Central memory CD8-positive, alpha-beta T cell (primary cell): Measurements from ENCODE around the gene ZFP64.
"Not testable (repeated sequence)": the region's sequence is repeated elsewhere in the genome, so short reads cannot be mapped to it uniquely, and the experiment has no call there.

ENCODE experiments used
- ATAC-seq: fragments of 150-1000 bp; cut with Tn5 transposase; replicated peaks from 2 replicates; pipeline ENCODE4 v1.10.0; 2022; ENCODE audit warnings: mild to moderate bottlenecking, moderate FRiP score, moderate number of reproducible peaks; ENCODE audit not compliant: poor library complexity, severe bottlenecking; ENCODE audit errors: extremely low read depth
- DNase-seq, 2 donors: peaks; one replicate each; pipeline ENCODE4 v3.0.0; 2021; ENCODE audit warnings: low spot score in 2 of 2
- H3K27ac Mint-ChIP-seq: one replicate; pipeline ENCODE4 v1.8.0; 2022; ENCODE audit warnings: low read depth, mild to moderate bottlenecking, moderate library complexity, mixed read lengths
- H3K27me3 Mint-ChIP-seq: one replicate; pipeline ENCODE4 v1.8.0; 2022; ENCODE audit warnings: mixed read lengths
- H3K36me3 Mint-ChIP-seq: one replicate; pipeline ENCODE4 v1.8.0; 2022; ENCODE audit warnings: mild to moderate bottlenecking, moderate library complexity, mixed read lengths; ENCODE audit not compliant: insufficient read depth
- H3K4me1 Mint-ChIP-seq: one replicate; pipeline ENCODE4 v1.8.0; 2022; ENCODE audit warnings: mixed read lengths
- H3K4me3 Mint-ChIP-seq: one replicate; pipeline ENCODE4 v1.8.0; 2022; ENCODE audit warnings: mild to moderate bottlenecking, moderate library complexity, mixed read lengths
- H3K9me3 Mint-ChIP-seq: one replicate; pipeline ENCODE4 v1.8.0; 2022; ENCODE audit warnings: mixed read lengths

ZFP64 gene

GRCh38 chr20:52193133-52193532 lies 1.6 kb upstream of the ZFP64 start:
- Mint-ChIP-seq H3K27me3 (no peaks in the 10 kb centered on the region), H3K4me1 (peaks cover 9% of the 10 kb centered on the region), H3K27ac (peak overlapping the region; percentile 99), H3K36me3 (peaks cover 6% of the 10 kb centered on the region), H3K4me3 (peak overlapping the region; percentile 89), H3K9me3 (no peaks in the 10 kb centered on the region)
- DNase-seq (no peak), ATAC-seq (no peak)

GRCh38 chr20:52192719-52193007 lies 1.1 kb upstream of the ZFP64 start:
- H3K9me3 Mint-ChIP-seq, H3K4me1 Mint-ChIP-seq, H3K27me3 Mint-ChIP-seq, DNase-seq, H3K36me3 Mint-ChIP-seq, ATAC-seq: not testable (repeated sequence)
- H3K4me3 Mint-ChIP-seq: peak overlapping the region; percentile 89
- H3K27ac Mint-ChIP-seq: peak overlapping the region; percentile 99

- H3K4me3 Mint-ChIP-seq: peak overlapping the region; percentile 89
- H3K27ac Mint-ChIP-seq: peak overlapping the region; percentile 99
- peaks cover 8% of the 10 kb centered on the region for H3K36me3 Mint-ChIP-seq
- no peaks in the 10 kb centered on the region for H3K27me3 Mint-ChIP-seq
- H3K9me3 Mint-ChIP-seq: no peaks in the 10 kb centered on the region
- DNase-seq (peak in 1 of 2 donors; percentile 10), ATAC-seq (peak; percentile 53)
- H3K4me1 Mint-ChIP-seq: peaks cover 9% of the 10 kb centered on the region
These were observed 538 bp upstream of the ZFP64 start for GRCh38 chr20:52191916-52192718.

- H3K27me3 Mint-ChIP-seq: no peaks in the 10 kb centered on the region
- peak overlapping the region; percentile 99 for H3K27ac Mint-ChIP-seq
- H3K4me3 Mint-ChIP-seq: peak overlapping the region; percentile 89
- ATAC-seq (no peak), DNase-seq (no peak)
- H3K9me3 Mint-ChIP-seq: no peaks in the 10 kb centered on the region
- peaks cover 9% of the 10 kb centered on the region for H3K4me1 Mint-ChIP-seq
- peaks cover 14% of the 10 kb centered on the region for H3K36me3 Mint-ChIP-seq
These were observed 995 bp downstream of the ZFP64 start for GRCh38 chr20:52190437-52191131.

- Mint-ChIP-seq H3K9me3 (no peaks in the 10 kb centered on the region), H3K27me3 (no peaks in the 10 kb centered on the region), H3K36me3 (peaks cover 26% of the 10 kb centered on the region), H3K27ac (no peak overlapping the region), H3K4me3 (no peak overlapping the region), H3K4me1 (no peaks in the 10 kb centered on the region)
- ATAC-seq (no peak), DNase-seq (no peak)
These were observed 9.8 kb downstream of the ZFP64 start for GRCh38 chr20:52181766-52182165.

GRCh38 chr20:52180180-52180840 lies 11.3 kb downstream of the ZFP64 start:
- Mint-ChIP-seq H3K36me3 (peaks cover 16% of the 10 kb centered on the region), H3K9me3 (no peaks in the 10 kb centered on the region), H3K4me3 (no peak overlapping the region), H3K4me1 (no peaks in the 10 kb centered on the region), H3K27ac (no peak overlapping the region), H3K27me3 (no peaks in the 10 kb centered on the region)
- DNase-seq (no peak), ATAC-seq (no peak)

GRCh38 chr20:52179331-52180179 lies 12.0 kb downstream of the ZFP64 start:
- no peak overlapping the region for H3K27ac Mint-ChIP-seq

GRCh38 chr20:52178691-52179090 lies 12.9 kb downstream of the ZFP64 start:
- Mint-ChIP-seq H3K4me3 (no peak overlapping the region), H3K27ac (no peak overlapping the region), H3K4me1 (no peaks in the 10 kb centered on the region), H3K27me3 (no peaks in the 10 kb centered on the region), H3K36me3 (peaks cover 9% of the 10 kb centered on the region), H3K9me3 (no peaks in the 10 kb centered on the region)
- ATAC-seq: no peak
- DNase-seq: no peak

More at GRCh38 chr20:52179331-52180179, 12.0 kb downstream of the ZFP64 start:
- H3K9me3 Mint-ChIP-seq: no peaks in the 10 kb centered on the region
- H3K4me3 Mint-ChIP-seq: no peak overlapping the region
- no peaks in the 10 kb centered on the region for H3K4me1 Mint-ChIP-seq
- DNase-seq (no peak), ATAC-seq (no peak)
- H3K27me3 Mint-ChIP-seq: no peaks in the 10 kb centered on the region
- peaks cover 13% of the 10 kb centered on the region for H3K36me3 Mint-ChIP-seq

- peaks cover 2% of the 10 kb centered on the region for H3K36me3 Mint-ChIP-seq
- no peak for DNase-seq
These were observed 15.7 kb downstream of the ZFP64 start for GRCh38 chr20:52175840-52176239.

GRCh38 chr20:52172392-52173047 lies 19.1 kb downstream of the ZFP64 start:
- peak overlapping the region; percentile 14 for H3K27ac Mint-ChIP-seq

More at GRCh38 chr20:52175840-52176239, 15.7 kb downstream of the ZFP64 start:
- Mint-ChIP-seq H3K27ac (no peak overlapping the region), H3K27me3 (no peaks in the 10 kb centered on the region), H3K4me3 (no peak overlapping the region), H3K9me3 (no peaks in the 10 kb centered on the region), H3K4me1 (no peaks in the 10 kb centered on the region)
- no peak for ATAC-seq

GRCh38 chr20:52171025-52171424 lies 20.6 kb downstream of the ZFP64 start:
- H3K36me3 Mint-ChIP-seq: peaks cover 2% of the 10 kb centered on the region

More at GRCh38 chr20:52172392-52173047, 19.1 kb downstream of the ZFP64 start:
- H3K9me3 Mint-ChIP-seq: no peaks in the 10 kb centered on the region
- DNase-seq (no peak), ATAC-seq (no peak)
- no peaks in the 10 kb centered on the region for H3K27me3 Mint-ChIP-seq
- no peaks in the 10 kb centered on the region for H3K4me1 Mint-ChIP-seq
- H3K4me3 Mint-ChIP-seq: no peak overlapping the region
- peaks cover 2% of the 10 kb centered on the region for H3K36me3 Mint-ChIP-seq

GRCh38 chr20:52168116-52168515 lies 23.5 kb downstream of the ZFP64 start:
- DNase-seq: no peak
- Mint-ChIP-seq H3K27me3 (no peaks in the 10 kb centered on the region), H3K4me1 (no peaks in the 10 kb centered on the region), H3K4me3 (no peak overlapping the region), H3K36me3 (peaks cover 5% of the 10 kb centered on the region), H3K27ac (no peak overlapping the region), H3K9me3 (no peaks in the 10 kb centered on the region)
- no peak for ATAC-seq

More at GRCh38 chr20:52171025-52171424, 20.6 kb downstream of the ZFP64 start:
- H3K4me1 Mint-ChIP-seq: no peaks in the 10 kb centered on the region
- H3K27ac Mint-ChIP-seq: no peak overlapping the region
- no peaks in the 10 kb centered on the region for H3K9me3 Mint-ChIP-seq
- DNase-seq (no peak), ATAC-seq (no peak)
- no peaks in the 10 kb centered on the region for H3K27me3 Mint-ChIP-seq
- no peak overlapping the region for H3K4me3 Mint-ChIP-seq
